HG03280 (cell line): ENCODE measurements around the gene H6PD.

ENCODE experiments used
- ATAC-seq: cut with Tn5 transposase; IDR thresholded peaks from one replicate; pipeline ENCODE4 v1.9.1; 2021; ENCODE audit warnings: mild to moderate bottlenecking, moderate library complexity; ENCODE audit not compliant: unreplicated experiment

The H6PD gene

DNA sequence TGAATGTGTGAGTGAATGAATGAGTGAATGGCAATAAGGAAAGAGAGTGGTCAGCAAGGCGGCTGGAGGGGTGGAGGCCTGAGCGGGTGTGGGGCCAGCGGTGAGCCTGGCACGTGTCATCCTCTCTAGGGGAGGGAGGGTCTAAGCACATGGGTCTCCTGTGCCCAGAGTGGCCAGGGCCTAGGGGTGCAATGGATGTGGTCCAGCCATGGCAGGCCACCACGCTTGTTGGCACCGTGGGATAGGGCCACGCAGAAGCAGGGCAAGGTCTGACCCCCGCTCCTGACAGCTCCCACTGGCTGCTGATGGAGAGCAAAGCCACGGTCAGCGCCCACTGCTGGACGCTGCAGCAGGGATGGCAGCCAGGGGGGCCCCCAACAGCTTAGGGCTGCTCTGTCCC is 38.6 kb downstream of the H6PD start:
- ATAC-seq, result no peak

DNA sequence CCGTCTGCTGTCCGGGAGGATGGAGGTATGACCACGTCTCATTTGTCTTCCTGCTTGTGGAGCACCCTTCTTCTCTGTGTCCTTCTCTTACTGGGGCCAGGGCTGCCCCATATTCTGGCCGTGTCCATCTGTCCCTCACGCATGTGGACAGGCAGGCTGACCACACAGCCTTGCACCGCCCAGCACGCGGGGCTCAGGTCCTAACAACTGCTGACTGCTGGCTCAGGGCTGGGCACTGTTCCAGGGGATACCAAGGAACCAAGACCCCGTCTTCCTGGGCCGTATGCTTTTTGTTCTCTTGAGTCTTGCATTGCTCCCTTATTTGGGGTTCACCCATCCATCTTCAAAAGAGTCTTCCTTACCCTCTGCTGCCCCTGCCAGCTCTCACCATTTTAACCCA is 40.6 kb downstream of the H6PD start:
- no peak for ATAC-seq

DNA sequence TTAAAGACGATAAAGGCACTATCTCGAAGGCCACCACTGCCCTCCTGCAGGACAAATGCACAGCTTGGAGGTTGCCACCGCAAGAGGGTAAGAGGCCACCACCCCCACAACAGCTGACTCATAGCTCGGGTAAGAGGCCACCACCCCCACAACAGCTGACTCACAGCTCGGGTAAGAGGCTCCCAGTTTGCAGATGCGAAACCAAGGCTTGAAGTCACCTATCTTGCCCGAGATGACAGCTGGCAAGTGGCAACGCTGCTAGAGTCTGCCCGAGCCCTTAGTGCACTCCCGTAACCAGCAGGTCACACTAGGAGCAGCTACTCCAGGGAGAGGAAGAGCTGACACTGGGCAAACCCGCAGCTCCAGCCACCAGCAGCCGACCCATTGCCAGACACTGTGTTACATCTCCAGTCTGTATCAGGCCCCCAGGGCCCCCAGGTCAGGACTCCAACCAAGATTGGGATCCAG is 41.0 kb downstream of the H6PD start:
- ATAC-seq, result peak; percentile 68

DNA sequence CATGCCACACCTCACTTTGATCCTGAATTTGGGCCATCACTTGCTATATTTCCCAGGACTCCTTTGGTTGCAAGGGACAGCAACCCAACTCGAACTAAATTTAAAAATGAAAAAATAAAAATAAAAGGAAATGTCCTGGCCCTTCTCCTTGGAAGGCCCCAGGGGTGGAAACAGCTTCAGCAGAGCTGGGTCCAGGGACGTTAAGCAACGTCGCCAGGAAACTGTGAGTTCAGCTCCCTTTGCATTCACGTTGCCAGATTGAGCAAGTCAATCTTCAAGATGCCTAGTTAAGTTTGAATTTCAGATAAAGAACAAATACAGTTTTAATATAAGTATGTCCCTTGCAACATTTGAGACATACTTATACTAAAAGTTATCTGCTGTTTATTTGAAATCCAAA is 43.5 kb downstream of the H6PD start:
- no peak for ATAC-seq

DNA sequence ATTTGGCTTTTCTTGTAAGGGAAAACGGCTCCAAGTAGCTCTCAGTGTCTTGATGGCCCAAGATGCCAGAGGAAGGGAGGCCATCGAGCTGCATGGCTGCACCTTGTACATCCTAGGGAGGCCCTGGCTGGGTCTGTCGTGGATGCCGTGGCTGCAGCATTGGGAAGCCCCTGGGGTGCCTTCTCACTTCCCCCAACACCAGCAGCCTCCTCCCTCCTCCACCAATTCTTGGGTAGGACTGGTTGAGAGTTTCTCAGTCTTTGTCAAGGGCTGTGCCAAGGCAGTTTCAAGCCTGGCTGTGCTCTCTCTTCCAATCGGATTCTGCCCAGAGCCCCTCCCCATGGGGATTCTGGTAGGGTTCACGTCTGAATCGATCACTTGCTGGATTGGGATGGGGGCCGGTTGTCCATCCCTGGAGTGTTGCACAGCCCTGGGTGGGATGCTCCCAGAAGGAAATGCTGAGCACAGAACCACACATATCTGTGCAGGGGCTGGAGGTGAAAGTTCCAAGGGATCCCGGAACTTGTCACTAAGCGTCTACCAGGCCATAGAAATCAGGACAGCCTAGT is 44.1 kb downstream of the H6PD start:
- no peak for ATAC-seq

DNA sequence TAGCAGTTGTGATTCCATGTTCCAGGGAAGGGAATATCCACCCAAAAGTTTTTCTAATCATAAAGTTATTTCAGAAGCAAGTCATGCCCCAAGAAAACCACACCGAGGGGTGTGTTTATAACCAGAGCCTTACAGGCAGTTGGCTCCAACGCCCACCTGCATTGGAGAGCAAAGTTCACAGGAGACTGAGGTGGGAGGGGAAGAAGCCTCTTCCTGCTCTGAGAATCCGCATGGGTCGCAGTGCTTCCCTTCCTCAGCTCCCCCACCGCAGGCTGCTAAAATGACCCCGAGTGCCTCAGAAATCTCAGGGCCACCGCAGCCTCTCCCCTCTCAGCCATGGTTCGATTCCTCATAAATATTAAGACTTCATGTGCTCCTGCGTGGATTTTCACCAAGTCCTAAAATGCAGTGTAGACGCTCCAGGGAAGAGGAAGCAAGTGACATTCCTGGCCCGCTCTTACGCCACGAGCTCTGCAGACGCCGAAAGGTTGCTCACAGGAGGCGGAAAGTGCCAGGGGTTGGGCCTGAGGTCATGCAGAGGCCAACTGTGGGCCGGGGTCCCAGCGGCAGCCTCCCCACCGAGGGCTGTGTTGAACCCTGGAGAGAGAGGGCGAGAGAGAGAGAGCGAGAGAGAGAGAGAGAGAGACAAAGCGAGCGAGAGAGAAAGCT is 44.7 kb downstream of the H6PD start:
- no peak for ATAC-seq

DNA sequence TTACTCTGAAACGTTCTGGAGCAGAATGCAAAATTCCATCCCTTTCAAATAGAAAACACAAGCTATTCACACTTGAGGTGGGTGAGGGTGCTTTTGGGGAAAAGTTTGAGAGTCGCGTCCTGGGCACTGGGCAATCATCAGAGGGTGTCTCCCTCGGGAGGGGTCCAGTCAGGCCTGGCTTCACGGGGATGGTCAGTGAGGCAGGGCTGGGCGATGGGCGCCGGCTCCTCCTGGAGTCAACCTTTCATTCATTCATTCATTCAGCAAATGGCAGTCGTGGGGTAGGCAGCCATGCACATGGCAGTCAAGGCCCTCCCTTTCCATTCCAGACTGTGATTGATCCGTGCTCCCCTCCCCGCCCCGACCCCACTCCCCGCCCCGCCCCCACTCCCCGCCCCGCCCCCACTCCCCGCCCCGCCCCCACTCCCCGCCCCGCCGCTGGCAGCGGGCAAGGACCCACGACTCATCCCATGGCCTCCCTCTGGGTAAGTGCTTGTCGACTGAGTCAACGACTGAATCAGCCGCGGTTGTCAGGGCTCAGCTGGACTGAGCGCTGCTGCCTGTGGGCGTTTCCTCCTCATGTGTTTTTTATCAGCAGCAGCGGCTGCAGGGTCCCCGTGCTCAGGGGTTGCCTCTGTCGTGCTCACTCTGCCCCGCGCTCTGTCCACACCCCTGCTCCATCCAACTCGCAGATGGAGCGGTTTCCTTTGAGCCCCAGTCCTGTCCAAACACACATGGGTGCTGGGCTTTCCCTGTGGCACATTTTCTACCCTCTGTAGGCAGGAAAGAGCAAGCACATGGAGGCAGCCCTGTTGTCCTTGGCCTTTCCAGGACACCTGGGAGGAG is 45.7 kb downstream of the H6PD start:
- no peak for ATAC-seq

DNA sequence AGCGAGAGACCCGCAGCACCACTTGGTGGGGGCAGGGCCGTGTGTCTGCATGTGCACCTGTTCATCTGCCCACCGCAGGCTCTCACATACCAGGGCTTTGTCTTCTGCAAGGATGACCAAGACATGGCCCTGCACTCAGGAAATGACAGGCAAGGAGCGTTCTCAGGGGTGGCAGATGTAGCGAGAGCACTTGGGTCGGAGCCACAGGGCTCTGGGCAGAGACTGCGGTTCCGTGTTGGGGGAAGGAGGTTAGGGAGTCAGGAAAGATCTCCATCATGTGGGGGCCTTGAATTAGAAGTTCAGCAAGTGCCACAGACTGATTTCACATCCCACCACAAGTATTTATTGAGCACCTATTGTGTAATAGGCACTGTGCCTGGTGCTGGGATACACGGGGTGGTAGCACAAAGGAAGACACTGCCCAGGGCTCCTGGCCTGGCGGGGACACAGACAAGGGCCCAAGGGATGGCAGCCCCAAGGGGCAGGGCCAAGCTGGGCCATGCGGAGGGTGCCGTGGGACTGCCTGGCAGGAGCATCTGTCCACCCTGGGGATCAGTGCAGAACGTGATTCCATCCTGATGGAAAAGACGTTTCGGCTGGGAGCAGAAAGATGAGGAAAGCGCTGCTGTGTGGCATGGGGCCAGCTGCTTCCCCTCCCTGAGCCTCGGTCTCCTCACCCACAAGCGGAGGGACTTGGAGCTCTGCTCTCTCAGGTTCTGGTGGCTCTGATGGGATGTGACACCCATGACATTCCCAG is 46.7 kb downstream of the H6PD start:
- ATAC-seq, result no peak

DNA sequence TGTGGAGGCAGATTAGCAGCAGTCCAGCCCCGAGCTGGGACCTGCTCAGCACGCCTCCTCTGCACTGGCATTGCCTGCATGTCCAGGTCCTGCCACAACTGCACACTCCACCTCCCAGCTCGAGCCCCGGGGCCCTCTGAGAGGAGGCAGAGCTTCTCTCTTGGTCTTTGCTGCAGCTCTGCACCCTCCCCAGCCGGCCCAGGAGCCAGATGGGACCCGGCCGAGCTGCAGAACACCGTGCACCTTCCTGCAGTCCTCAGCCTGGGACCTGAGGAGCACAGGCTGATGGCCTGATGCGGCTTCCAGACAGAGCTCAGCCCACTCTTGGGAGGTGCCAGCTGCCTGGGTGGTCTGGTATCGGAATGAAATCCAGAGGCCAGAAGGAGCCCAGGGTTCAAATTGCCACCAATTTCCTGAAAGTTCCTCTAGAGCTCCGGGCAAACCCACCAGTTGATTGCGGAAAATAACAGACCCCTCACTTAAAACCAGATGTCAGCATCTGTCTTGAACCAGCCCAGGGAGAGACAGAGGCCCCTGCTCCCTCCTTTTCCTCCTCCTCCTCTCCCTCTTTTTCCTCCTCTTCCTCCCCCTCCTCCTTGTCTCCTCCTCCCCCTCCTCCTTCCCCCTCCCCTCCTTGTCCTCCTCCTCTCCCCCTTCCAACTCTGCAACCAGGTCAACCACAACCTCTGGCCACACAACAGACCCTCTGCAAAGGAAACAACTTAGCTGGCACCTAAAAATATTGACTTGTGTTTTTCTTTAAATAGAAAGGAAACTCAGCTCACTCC is 47.5 kb downstream of the H6PD start:
- ATAC-seq, result no peak

DNA sequence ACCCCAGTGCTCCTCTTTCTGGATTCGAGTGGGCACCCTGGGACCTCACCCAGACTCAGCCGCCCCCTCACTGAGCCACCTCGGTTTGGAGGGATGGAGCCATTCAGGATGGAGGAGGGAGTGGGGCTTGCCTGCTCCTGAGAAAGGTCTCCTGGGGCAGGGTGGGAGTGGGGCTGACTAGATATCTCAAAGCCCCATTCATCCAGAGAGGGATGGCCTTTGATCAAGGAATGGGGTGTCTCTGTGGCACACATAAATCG is 48.1 kb downstream of the H6PD start:
- no peak for ATAC-seq

DNA sequence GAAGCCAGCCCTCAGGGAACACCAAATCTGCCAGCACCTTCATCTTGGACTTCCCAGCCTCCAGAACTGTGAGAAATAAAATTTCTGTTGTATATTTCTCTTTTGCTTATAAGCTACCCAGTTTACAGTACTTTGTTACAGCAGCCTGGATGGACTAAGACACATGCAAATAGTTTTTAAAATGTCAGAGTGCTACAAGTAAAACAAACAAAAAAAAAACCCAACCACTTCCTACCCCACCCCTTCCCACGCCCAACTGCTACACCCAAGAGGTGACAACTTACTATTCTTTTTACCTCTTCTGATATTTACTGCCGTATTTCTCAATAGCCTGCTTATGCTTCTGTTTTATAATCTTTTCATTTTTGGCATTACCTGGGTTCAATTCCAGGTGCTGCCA is 49.5 kb downstream of the H6PD start:
- no peak for ATAC-seq

DNA sequence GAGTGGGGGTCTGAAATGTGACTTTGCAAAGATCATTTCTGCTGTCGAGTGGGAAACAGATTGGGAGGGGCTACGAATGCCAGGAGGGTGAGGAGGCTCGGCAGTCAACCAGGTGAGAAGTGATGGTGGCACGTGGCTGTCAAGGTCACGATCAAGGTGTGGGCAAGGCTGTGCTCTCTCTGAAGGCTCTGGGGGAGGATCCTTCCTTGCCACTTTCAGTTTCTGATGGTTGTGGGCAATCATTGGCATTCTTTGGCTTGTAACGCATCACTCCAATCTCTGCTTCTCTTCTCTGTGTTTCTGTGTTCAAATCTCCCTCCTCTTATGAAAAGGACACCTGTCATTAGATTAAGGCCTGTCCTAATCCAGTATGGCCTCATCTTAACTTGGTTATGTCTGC is 52.0 kb downstream of the H6PD start:
- ATAC-seq, result no peak

DNA sequence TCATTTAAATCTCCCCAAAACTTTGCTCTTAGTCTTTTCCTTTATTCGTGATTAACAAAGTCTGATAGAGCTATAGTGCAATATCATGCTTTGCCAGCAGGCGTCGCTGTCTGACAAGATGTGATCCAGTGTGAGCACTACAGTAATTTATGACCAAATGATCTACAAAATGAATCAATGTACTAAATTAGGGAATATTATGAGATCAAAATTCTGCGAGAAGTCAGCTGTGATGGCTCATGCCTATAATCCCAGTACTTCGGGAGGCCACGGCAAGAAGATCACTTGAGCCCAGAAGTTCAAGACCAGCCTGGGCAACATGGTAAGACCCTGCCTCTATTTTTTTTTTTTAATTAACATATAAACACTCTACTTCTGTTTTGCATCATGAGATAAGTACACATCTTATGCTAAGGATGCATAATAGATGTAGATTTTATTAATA is 54.5 kb downstream of the H6PD start:
- ATAC-seq, result no peak

DNA sequence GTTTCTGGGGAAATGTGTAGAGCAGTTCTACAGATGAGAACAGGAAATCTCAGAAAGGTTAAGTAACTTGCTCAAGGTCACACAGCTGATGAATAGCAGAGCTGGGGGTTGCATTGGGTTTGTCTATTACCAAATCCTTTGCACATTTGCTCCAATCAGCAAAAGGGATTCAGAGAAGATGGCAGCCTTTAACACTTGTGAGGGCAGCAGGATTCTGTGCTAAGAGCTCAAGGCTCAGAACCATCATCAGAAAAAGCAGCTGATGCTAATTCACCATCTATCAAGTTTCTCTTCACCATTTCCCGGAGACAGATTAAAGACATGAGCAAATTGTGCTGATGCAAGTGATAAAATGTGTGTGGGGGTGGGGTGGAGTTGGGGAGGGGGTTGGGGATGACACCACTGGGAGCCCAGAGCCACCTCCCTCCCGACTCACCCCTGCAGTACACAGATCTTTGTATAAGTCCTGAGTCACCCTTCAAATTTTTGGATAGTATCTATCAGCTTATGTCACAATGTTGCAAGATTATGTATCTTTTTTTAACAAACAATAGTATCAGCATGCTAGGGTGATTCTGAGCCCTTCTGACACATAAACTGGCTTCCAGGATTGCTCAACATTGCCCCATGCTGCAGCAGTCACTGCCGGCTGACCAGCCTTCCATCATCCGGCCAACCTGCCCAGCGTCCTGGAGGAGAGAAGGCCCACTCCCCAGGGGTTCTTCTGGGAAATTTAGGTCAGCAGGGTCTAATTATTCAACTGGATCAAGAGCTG is 55.3 kb downstream of the H6PD start:
- ATAC-seq, result no peak

DNA sequence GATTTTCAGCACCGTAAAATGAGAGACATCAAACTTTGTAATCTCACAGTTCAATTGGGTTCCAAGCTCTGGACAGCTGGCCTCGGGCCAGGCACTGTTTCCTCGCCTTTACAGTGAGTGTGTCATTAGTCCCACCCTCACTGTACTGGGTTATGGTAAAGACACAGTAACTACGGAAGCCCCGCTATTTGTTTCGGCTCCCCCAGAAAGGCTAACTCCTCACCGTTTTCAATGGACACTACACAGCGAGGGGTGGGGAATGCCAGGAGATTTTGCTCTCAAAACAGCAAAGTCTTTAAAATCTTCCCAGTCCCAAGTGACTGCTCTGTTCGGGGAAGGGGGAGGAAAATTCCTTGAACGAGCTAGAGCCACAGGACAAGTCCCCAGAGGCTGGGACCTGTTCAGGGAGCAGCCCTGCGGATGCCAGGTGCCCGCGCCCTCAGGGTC is 57.4 kb downstream of the H6PD start:
- ATAC-seq, result no peak

DNA sequence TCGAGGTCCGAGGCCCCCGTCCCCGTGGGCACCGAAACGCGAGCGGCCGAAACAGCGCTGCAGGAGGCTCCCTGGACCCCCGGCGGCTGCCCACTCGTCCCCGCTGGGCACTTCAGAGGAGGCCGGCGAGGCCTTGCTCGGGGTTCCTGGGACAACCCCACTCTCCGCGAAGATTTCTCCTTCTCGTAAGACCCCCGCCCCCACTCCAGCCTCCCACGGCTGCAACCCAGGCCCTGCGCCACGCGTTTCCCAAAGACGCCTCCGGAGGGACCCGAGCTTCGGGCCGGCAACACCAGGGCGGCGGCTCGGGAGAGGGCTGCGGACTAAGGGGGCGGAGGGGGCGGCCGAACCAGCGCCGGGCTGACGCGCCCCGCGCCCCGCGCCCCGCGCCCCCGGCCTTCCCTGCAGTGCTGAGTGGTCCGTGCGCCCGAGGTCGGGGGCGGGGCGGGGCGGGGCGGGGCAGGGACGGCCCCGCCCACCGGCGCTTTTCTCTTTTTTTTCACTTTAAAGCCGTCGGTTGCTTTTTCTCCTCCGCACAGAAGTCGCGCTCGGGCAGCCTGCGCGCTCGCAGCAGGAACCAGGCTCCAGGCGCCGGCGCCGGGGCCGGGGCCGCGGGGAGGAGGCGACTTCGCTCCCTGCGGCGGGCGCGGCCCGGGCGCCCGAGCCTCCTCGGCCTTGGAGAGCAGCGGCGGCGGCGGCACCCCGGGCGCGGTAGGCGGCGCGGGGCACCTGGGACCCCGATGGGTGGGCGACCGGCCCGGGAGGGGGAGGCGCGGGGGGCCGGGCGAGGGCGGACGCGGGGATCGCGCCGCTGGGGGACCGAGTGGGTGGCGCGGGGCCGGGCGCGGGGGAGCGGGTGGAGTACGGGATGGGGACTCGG is 58.0 kb downstream of the H6PD start, which contains the start of gene SPSB1:
TSS of gene SPSB1 (plus strand) at position 534 of the 880 bp plus-strand sequence. CDS start 62,998 bp downstream, outside the sequence.
- no peak for ATAC-seq

DNA sequence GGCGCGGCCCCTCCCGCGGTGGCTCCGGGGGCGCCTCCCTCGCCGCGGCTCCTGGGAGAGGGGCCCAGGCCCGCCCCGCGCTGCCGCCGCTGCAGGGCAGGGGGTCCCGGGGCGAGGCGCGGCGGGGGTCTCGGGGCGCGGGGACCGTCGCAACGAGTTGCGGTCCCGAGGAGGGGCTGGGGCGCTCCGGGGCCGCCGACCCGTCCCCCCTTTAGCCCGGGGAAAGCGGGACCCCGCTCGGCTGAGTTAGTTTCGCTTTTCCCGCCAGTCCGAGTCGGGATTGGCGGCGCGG is 58.6 kb downstream of the H6PD start:
- ATAC-seq, result no peak

DNA sequence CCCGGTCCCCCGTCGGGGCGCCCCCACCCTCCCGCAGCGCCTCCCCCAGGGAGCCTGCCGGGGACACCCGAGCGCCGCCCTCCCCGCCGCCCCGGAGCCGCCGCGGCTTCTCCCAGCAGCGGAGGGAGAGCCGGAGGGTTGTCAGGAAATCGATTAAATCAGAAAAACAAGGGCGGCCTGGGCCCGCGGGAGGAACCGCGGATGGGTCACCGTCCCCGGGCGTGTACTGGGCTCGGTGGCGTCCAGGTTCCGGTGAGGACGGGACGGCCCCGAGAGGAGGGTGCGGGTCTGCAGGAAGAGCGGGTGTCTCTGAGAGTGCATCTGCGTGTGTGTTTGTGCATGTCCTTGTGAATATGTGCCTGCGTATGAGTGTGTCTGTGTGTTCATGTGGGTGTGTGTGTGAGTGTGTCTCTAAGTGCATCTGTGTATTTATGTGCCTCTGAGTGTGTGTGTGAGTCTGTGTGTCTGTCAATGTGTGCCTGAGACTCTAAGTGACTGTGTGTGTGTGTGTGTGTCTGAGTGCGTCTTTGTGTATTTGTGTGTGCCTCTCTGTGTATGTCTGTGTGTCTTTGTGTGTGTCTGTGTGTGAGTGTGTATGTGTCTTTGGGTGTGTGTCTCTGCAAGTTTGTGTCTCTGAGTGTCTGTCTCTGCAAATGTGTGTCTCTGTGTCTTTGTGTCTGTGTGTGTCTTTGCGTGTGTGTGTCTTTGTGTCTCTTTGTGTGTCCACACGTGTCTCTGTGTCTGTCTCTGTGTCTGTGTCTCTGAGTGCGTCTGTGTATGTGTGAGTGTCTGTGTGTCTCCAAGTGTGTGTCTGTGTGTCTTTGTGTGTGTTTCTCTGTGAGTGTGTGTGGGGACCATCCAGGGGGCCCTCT is 59.2 kb downstream of the H6PD start:
- no peak for ATAC-seq
